Immature natural killer cell (primary cell): ENCODE data around the gene CTCF. TPM values are rescaled to one million over a fixed set of nuclear protein-coding genes. Genes with fewer than 3 reads are reported as not detected.
A peak's percentile ranks its signal among the peaks of the same experiment; 100 is the strongest.

ENCODE experiments used
- DNase-seq, 3 donors: peaks; one replicate each; pipeline ENCODE4 v3.0.0; 2022; ENCODE audit warnings: mixed read lengths in 1 of 3
- H3K27ac Mint-ChIP-seq, 6 donors: one replicate each; pipeline ENCODE4 v1.8.0; 2020; ENCODE audit warnings: mixed read lengths in 6 of 6, mild to moderate bottlenecking in 5 of 6, inconsistent platforms in 4 of 6, moderate library complexity in 3 of 6
- H3K27me3 Mint-ChIP-seq, 3 donors: one replicate each; pipeline ENCODE4 v1.8.0; 2020 to 2021; ENCODE audit warnings: low read depth in 3 of 3, mild to moderate bottlenecking in 3 of 3, mixed read lengths in 3 of 3, moderate library complexity in 3 of 3, inconsistent platforms in 1 of 3
- H3K36me3 Mint-ChIP-seq, 3 donors: one replicate each; pipeline ENCODE4 v1.8.0; 2020; ENCODE audit warnings: mixed read lengths in 3 of 3, inconsistent platforms in 2 of 3, mild to moderate bottlenecking in 2 of 3
- H3K4me1 Mint-ChIP-seq, 2 donors: one replicate each; pipeline ENCODE4 v1.8.0; 2020; ENCODE audit warnings: inconsistent platforms in 2 of 2, mild to moderate bottlenecking in 2 of 2, mixed read lengths in 2 of 2, moderate library complexity in 1 of 2
- H3K4me3 Mint-ChIP-seq, 5 donors: one replicate each; pipeline ENCODE4 v1.8.0; 2020; ENCODE audit warnings: mild to moderate bottlenecking in 5 of 5, mixed read lengths in 5 of 5, inconsistent platforms in 3 of 5, moderate library complexity in 3 of 5
- H3K9me3 Mint-ChIP-seq, 6 donors: one replicate each; pipeline ENCODE4 v1.8.0; 2020; ENCODE audit warnings: mild to moderate bottlenecking in 6 of 6, mixed read lengths in 6 of 6, inconsistent platforms in 4 of 6, moderate library complexity in 3 of 6
- polyA plus RNA-seq, 3 donors: library from polyadenylated mRNA; unstranded; fragments of 300-500 nt; fragmentation: Illumina TruSeq; gene quantifications; one replicate each; pipeline ENCODE4 v1.2.3, GENCODE V29; 2021

The CTCF gene
- polyA plus RNA-seq, 3 donors from 2014 or later = 24.8 to 60.4 (median 28.4) TPM

DNA sequence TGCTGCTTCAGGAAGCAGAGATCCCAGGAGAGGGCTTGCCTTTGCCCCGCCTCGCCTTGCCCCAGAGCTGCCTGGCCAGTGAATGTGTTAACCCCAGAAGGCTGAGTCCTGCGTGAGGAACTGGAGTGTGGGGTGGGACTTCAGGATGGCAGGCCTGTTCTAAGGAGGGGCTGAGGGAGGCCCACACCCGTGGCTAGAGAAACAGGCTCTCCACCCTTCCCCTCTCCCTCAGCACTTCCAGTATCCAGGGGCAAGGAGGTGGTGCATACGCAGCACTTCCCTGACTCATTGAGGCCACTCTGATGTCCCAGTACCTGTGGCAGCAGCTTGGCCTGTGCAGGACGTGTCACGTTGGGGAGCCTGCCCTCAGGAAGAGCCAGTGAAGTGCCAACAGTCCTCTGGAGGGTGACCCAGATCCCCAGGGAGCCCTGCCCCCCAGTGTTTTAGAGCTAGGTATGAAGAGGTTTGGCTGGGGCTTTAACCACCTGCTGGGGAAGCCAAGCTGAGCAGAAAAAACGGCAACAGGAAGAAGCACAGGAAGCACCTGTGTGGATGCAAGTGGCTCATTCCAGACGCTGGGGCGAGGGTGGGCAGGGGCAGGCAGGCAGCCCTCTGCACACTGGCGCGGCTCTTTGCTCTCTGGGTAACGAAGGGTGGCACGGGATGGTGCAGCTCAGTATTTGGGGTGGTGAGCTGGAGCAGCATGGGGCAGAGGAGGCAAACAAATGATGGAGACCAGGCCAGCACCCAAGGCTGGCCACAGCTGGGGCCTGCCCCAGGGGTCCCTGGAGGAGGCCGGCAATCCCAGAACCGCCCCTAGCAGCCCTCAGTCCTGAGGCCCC, 14.7 kb upstream of the CTCF start:
- Mint-ChIP-seq H3K4me3 (no peak overlapping the region), H3K36me3 (peaks cover 0 to 1% (median 0%) of the 10 kb centered on the region in 3 donors), H3K4me1 (peaks cover 3 to 12% of the 10 kb centered on the region in 2 donors), H3K27ac (no peak overlapping the region), H3K27me3 (peaks cover under 1 to 5% (median 4%) of the 10 kb centered on the region in 3 donors), H3K9me3 (no peaks in the 10 kb centered on the region)
- no peak for DNase-seq

GRCh38 chr16:67548265-67549126, 13.8 kb upstream of the CTCF start:
- DNase-seq = no peak
- Mint-ChIP-seq H3K4me1 (peaks cover 0 to 10% of the 10 kb centered on the region in 2 donors), H3K4me3 (no peak overlapping the region), H3K27me3 (peaks cover 0 to 4% (median 4%) of the 10 kb centered on the region in 3 donors), H3K9me3 (no peaks in the 10 kb centered on the region), H3K27ac (no peak overlapping the region), H3K36me3 (no peaks in the 10 kb centered on the region)

DNA sequence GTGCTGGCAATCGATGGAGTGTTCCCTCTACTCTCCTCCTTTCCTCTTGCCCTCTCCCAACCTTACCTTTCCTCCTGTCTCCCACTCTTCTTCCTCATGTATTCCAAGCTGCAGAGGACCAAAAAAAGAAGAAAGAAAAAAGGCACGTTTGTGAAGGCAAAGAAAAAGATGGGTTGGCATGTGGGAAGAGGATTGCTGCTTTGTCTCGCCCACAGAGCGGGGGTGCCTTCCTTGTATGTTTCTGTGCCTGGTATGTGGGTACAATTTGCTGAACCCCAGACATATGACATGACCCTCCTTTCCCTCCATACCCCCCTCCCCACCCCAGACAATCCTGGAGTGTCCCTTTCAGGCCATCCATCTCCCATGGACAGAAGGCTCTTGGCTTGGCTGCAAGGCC, 13.1 kb upstream of the CTCF start:
- no peaks in the 10 kb centered on the region for H3K36me3 Mint-ChIP-seq
- peaks cover 4 to 10% of the 10 kb centered on the region in 2 donors for H3K4me1 Mint-ChIP-seq
- no peak overlapping the region for H3K4me3 Mint-ChIP-seq
- H3K27ac Mint-ChIP-seq = no peak overlapping the region
- H3K9me3 Mint-ChIP-seq = no peaks in the 10 kb centered on the region
- DNase-seq = no peak
- peaks cover 0 to 4% (median 2%) of the 10 kb centered on the region in 3 donors for H3K27me3 Mint-ChIP-seq

DNA sequence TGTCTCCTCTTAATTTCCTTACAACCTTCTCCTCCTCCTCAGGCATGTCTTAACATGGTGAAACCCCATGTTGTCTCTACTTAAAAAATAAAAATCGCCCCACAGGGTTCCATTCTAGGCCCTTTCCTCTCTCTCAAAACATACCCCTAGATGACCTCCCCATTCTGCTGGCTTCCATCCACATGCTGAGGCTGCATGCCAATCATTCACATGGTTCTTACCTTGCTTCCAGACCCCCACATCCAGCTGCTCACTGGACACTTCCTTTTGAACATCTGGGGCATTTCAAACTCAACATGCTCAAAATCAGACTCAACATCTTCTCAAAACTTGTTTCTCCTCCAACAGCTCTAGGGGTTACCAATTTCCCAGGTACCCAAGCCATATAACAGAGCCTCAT, 12.4 kb upstream of the CTCF start:
- H3K4me3 Mint-ChIP-seq = no peak overlapping the region
- no peak for DNase-seq
- peaks cover 6 to 10% of the 10 kb centered on the region in 2 donors for H3K4me1 Mint-ChIP-seq
- H3K36me3 Mint-ChIP-seq = no peaks in the 10 kb centered on the region
- peaks cover 0 to 4% (median 2%) of the 10 kb centered on the region in 3 donors for H3K27me3 Mint-ChIP-seq
- peak overlapping the region in 3 of 6 donors; percentile 12 to 66 (median 47) for H3K27ac Mint-ChIP-seq
- no peaks in the 10 kb centered on the region for H3K9me3 Mint-ChIP-seq

- Mint-ChIP-seq H3K4me3 (no peak overlapping the region), H3K4me1 (peaks cover 16 to 17% of the 10 kb centered on the region in 2 donors), H3K27ac (no peak overlapping the region), H3K36me3 (no peaks in the 10 kb centered on the region), H3K9me3 (no peaks in the 10 kb centered on the region), H3K27me3 (peaks cover 0 to 4% (median 3%) of the 10 kb centered on the region in 3 donors)
- DNase-seq = no peak
Observed at GRCh38 chr16:67551091-67551490, 11.2 kb upstream of the CTCF start.

DNA sequence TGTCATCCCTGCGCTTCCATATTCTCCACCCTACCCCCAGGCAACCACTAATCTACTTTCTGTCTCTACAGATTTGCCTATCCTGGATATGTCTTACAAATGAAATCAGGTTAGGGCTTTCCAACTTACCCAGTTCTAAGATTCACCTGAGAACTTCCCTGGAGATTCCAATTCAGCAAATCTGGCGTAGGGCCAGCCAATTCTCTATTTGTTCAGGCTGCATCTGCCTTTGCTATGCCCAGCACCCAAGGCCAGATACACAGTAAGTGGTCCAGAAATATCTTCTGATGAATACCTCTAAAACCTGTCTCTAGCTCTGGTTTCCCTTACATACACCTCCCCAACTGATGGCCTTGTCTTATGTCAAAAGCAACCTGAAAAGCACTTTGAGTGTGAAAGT, 10.4 kb upstream of the CTCF start:
- peaks cover 0 to 3% (median 2%) of the 10 kb centered on the region in 3 donors for H3K27me3 Mint-ChIP-seq
- no peak for DNase-seq
- peaks cover 20% of the 10 kb centered on the region in 2 donors for H3K4me1 Mint-ChIP-seq
- no peaks in the 10 kb centered on the region for H3K36me3 Mint-ChIP-seq
- H3K27ac Mint-ChIP-seq = peak overlapping the region in 1 of 6 donors; percentile 47
- no peak overlapping the region for H3K4me3 Mint-ChIP-seq
- H3K9me3 Mint-ChIP-seq = no peaks in the 10 kb centered on the region

DNA sequence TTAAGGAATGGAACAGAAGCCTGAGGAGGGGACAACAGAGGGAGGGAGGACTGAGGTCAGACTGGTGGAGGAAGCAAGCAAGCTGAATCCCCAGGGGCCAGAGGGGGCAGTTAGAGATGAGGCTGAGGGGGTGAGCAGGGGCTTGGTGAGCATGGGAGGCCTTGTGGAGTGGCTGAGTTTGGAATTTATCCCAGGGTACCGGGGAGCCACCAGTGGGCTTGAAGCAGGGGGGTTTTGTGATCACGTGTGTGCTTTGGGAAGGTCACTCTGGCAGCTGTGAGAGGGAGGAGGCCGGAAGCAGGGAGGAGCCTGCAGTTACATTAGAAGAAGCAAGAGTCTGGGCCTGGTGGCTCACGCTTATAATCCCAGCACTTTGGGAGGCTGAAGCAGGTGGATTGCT, 9.8 kb upstream of the CTCF start:
- H3K4me1 Mint-ChIP-seq = peaks cover 20 to 22% of the 10 kb centered on the region in 2 donors
- no peaks in the 10 kb centered on the region for H3K36me3 Mint-ChIP-seq
- no peak for DNase-seq
- peak overlapping the region in 1 of 6 donors; percentile 47 for H3K27ac Mint-ChIP-seq
- H3K9me3 Mint-ChIP-seq = no peaks in the 10 kb centered on the region
- H3K27me3 Mint-ChIP-seq = peaks cover 0 to 2% (median 1%) of the 10 kb centered on the region in 3 donors
- H3K4me3 Mint-ChIP-seq = no peak overlapping the region

GRCh38 chr16:67555795-67556212, 6.5 kb upstream of the CTCF start:
- peak overlapping the region; percentile 82 to 94 (median 90) for H3K27ac Mint-ChIP-seq
- peak overlapping the region in 4 of 5 donors; percentile 25 to 72 (median 39) for H3K4me3 Mint-ChIP-seq
- peak in 1 of 3 donors; percentile 25 for DNase-seq
- no peaks in the 10 kb centered on the region for H3K9me3 Mint-ChIP-seq
- peaks cover 25 to 28% of the 10 kb centered on the region in 2 donors for H3K4me1 Mint-ChIP-seq
- H3K36me3 Mint-ChIP-seq = no peaks in the 10 kb centered on the region
- H3K27me3 Mint-ChIP-seq = peaks cover 0 to 1% (median 0%) of the 10 kb centered on the region in 3 donors

- no peak overlapping the region for H3K27ac Mint-ChIP-seq
Observed at GRCh38 chr16:67558859-67559258, 3.5 kb upstream of the CTCF start.

DNA sequence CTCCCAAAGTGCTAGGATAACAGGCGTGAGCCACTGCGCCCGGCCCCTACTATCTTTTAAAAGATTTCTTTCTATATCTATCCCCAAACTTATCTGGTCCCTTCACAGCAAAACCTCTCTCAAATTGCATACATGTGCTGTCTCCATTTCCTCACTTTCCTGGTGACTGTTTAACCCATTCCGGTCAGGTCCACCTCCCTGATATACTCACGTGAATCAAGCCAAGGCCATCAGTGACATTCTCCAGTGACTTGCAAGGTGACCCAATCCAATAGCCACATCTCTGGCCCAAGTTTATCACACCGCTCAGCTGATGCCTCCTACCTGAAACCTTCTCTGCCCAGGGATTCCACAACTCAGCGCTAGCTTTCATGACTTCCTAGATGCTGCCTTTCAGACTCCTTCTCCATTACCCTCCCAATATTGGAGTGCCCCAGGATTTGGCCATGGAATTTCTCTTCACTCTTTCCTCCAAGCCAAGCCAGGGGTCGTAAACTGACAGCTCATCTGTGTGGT, 1.4 kb upstream of the CTCF start:
- Mint-ChIP-seq H3K27me3 (peaks cover 1 to 5% (median 3%) of the 10 kb centered on the region in 3 donors), H3K27ac (peak overlapping the region; percentile 89 to 96 (median 92)), H3K4me1 (peaks cover 37 to 38% of the 10 kb centered on the region in 2 donors), H3K4me3 (peak overlapping the region; percentile 84 to 90 (median 88)), H3K36me3 (no peaks in the 10 kb centered on the region), H3K9me3 (no peaks in the 10 kb centered on the region)
- DNase-seq = no peak

More at GRCh38 chr16:67558859-67559258, 3.5 kb upstream of the CTCF start:
- no peak for DNase-seq
- H3K4me1 Mint-ChIP-seq = peaks cover 29 to 40% of the 10 kb centered on the region in 2 donors
- no peaks in the 10 kb centered on the region for H3K36me3 Mint-ChIP-seq
- H3K4me3 Mint-ChIP-seq = no peak overlapping the region
- no peaks in the 10 kb centered on the region for H3K9me3 Mint-ChIP-seq
- peaks cover 3 to 5% (median 3%) of the 10 kb centered on the region in 3 donors for H3K27me3 Mint-ChIP-seq

- peak overlapping the region; percentile 84 to 90 (median 88) for H3K4me3 Mint-ChIP-seq
- peak overlapping the region; percentile 89 to 96 (median 92) for H3K27ac Mint-ChIP-seq
- peaks cover 31 to 32% of the 10 kb centered on the region in 2 donors for H3K4me1 Mint-ChIP-seq
- H3K27me3 Mint-ChIP-seq = peaks cover 1 to 5% (median 3%) of the 10 kb centered on the region in 3 donors
- H3K9me3 Mint-ChIP-seq = no peaks in the 10 kb centered on the region
- DNase-seq = no peak
- H3K36me3 Mint-ChIP-seq = no peaks in the 10 kb centered on the region
Observed at GRCh38 chr16:67561501-67561823, 864 bp upstream of the CTCF start.

GRCh38 chr16:67561824-67562525, 351 bp upstream of the CTCF start:
- H3K36me3 Mint-ChIP-seq = no peaks in the 10 kb centered on the region
- H3K4me3 Mint-ChIP-seq = peak overlapping the region; percentile 84 to 91 (median 90)
- peak; percentile 93 to 96 (median 96) for DNase-seq
- H3K27me3 Mint-ChIP-seq = peaks cover 3 to 5% (median 3%) of the 10 kb centered on the region in 3 donors
- H3K27ac Mint-ChIP-seq = peak overlapping the region; percentile 89 to 96 (median 92)
- H3K4me1 Mint-ChIP-seq = peaks cover 29 to 34% of the 10 kb centered on the region in 2 donors
- no peaks in the 10 kb centered on the region for H3K9me3 Mint-ChIP-seq
